Panc1 (cell line): ENCODE data around the gene NCKAP5L. TPM values are rescaled to one million over a fixed set of nuclear protein-coding genes. Genes with fewer than 3 reads are reported as not detected.

Experiments used
- ATAC-seq: fragments of 200-7000 bp; cut with Tn5 transposase; 2 replicates; pipeline ENCODE4 v1.9.1; 2020; ENCODE audit warnings: mild to moderate bottlenecking, moderate library complexity
- BruUV-seq: library from RNA; stranded (reverse); fragments of 400-500 nt; replicated peaks from 2 replicates; lab custom pipeline; 2021; lab: Mats Ljungman, UMichigan
- CTCF ChIA-PET: fragments of 300-600 bp; sonication (Branson Sonifier 250); formaldehyde crosslinking; loops from one replicate; lab custom pipeline; 2022; ENCODE audit warnings: antibody characterized with exemption; lab: Charles Lee
- POLR2A ChIA-PET: fragments of 300-600 bp; sonication (Branson Sonifier 250); formaldehyde crosslinking; loops from one replicate; lab custom pipeline; 2022; ENCODE audit warnings: antibody characterized with exemption; lab: Charles Lee
- DNase-seq: peaks from one replicate; pipeline ENCODE4 v3.0.0-alpha.2; 2010; ENCODE audit warnings: low read depth, low spot score
- H3K27ac ChIP-seq: 2 replicates; pipeline ENCODE4 v1.5.1; 2011; ENCODE audit warnings: mild to moderate bottlenecking, low read length, inconsistent platforms
- H3K27me3 ChIP-seq: fragments of 200-500 bp; sonication (Bioruptor generic); 2 replicates; pipeline ENCODE4 v1.6.0; 2014; ENCODE audit warnings: low read length, inconsistent platforms; ENCODE audit not compliant: control insufficient read depth, insufficient read depth
- H3K36me3 ChIP-seq: fragments of 200-500 bp; sonication (Bioruptor generic); 2 replicates; pipeline ENCODE4 v1.5.1; 2014; ENCODE audit warnings: inconsistent platforms, mild to moderate bottlenecking, low read length, moderate library complexity; ENCODE audit not compliant: control insufficient read depth, insufficient read depth
- H3K4me1 ChIP-seq: 2 replicates; pipeline ENCODE4 v1.5.1; 2011; ENCODE audit warnings: inconsistent platforms, mild to moderate bottlenecking, low read length, moderate library complexity; ENCODE audit not compliant: control insufficient read depth, insufficient read depth
- H3K4me3 ChIP-seq, 2 experiments: 2 replicates each; pipeline ENCODE4 v1.5.1; 2011 to 2012; ENCODE audit warnings: low read depth in 2 of 2, low read length in 2 of 2, mild to moderate bottlenecking in 2 of 2, inconsistent platforms in 1 of 2, moderate library complexity in 1 of 2
- H3K9me3 ChIP-seq: fragments of 200-500 bp; sonication (Bioruptor generic); 2 replicates; pipeline ENCODE4 v1.5.1; 2014; ENCODE audit warnings: low read depth, mild to moderate bottlenecking, inconsistent platforms, low read length, moderate library complexity; ENCODE audit not compliant: control insufficient read depth, insufficient read depth
- CTCF ChIP-seq: fragments of 450-650 bp; IDR thresholded peaks from 2 replicates; pipeline ENCODE4 v1.5.1; 2017; ENCODE audit warnings: mild to moderate bottlenecking
- POLR2AphosphoS5 ChIP-seq: IDR thresholded peaks from 2 replicates; pipeline ENCODE4 v1.6.1; 2012; ENCODE audit warnings: mild to moderate bottlenecking, low read depth, low read length, moderate library complexity
- REST ChIP-seq, 2 experiments: IDR thresholded peaks; 2 replicates each; pipeline ENCODE4 v1.6.1; 2011 to 2012; ENCODE audit warnings: low read depth in 2 of 2, control low read depth in 1 of 2, low read length in 1 of 2, mild to moderate bottlenecking in 1 of 2, moderate library complexity in 1 of 2; ENCODE audit not compliant: insufficient read depth in 1 of 2
- SIN3A ChIP-seq: IDR thresholded peaks from 2 replicates; pipeline ENCODE4 v1.6.1; 2012; ENCODE audit warnings: low read depth, mild to moderate bottlenecking, low read length, moderate library complexity, borderline replicate concordance; ENCODE audit not compliant: insufficient read depth
- TCF7L2 ChIP-seq: IDR thresholded peaks from 2 replicates; pipeline ENCODE4 v1.6.1; 2011; ENCODE audit warnings: mild to moderate bottlenecking, low read depth, low read length, inconsistent platforms
- in situ Hi-C: cut with HindIII; loops from 2 replicates; pipeline ENCODE4 v1.10.0; 2016; ENCODE audit warnings: low sequenced_read_pairs, low pct_unique_long_range_greater_than_20kb
- intact Hi-C: fragments of 100-400 bp; cut with micrococcal nuclease; formaldehyde crosslinking; loops from one replicate; pipeline ENCODE4 v1.10.0; 2022; ENCODE audit not compliant: unreplicated experiment
- total RNA-seq: library from RNA; stranded (reverse); gene quantifications from one replicate; pipeline ENCODE4 v1.2.1, GENCODE V29; 2021; ENCODE audit not compliant: unreplicated experiment

NCKAP5L gene
- total RNA-seq, 1 experiment from 2014 or later: 17.3 TPM

- TF ChIP-seq TCF7L2: no peak
- no peak for TF ChIP-seq POLR2AphosphoS5
- TF ChIP-seq SIN3A: no peak
- no peak for TF ChIP-seq CTCF
- no peak for TF ChIP-seq REST (IDR thresholded peaks at IDR 0.05; ENCODE audit: insufficient read depth in 1 of 2, low read depth in 2 of 2, low read length in 1 of 2)
- in situ Hi-C loops (no loop called here), intact Hi-C loops (no loop called here)
- no peaks in the 10 kb centered on the region for H3K36me3 ChIP-seq
- no peak overlapping the region for H3K4me3 ChIP-seq
- DNase-seq (no peak), ATAC-seq (no peak)
- POLR2A ChIA-PET: no interaction called here
- CTCF ChIA-PET: no interaction called here
- H3K4me1 ChIP-seq: peaks cover 9% of the 10 kb centered on the region
- peaks cover 13% of the 10 kb centered on the region for H3K27me3 ChIP-seq
- no peak overlapping the region for H3K27ac ChIP-seq
- no peaks in the 10 kb centered on the region for H3K9me3 ChIP-seq
- no TSS peak for BruUV-seq
These were observed 18.9 kb upstream of the NCKAP5L start for GRCh38 chr12:49847161-49847560.

- Histone ChIP-seq H3K4me1 (peaks cover 16% of the 10 kb centered on the region), H3K9me3 (no peaks in the 10 kb centered on the region), H3K27me3 (peaks cover 13% of the 10 kb centered on the region), H3K36me3 (no peaks in the 10 kb centered on the region), H3K4me3 (no peak overlapping the region), H3K27ac (no peak overlapping the region)
- TF ChIP-seq POLR2AphosphoS5 (no peak), TCF7L2 (no peak), CTCF (no peak), REST (IDR thresholded peaks at IDR 0.05; ENCODE audit: insufficient read depth in 1 of 2, low read depth in 2 of 2, low read length in 1 of 2) (no peak), SIN3A (no peak)
- ChIA-PET CTCF (interaction anchor here (0.7 kb wide), 1 partner anchor 97 kb away, joined by 14 read pairs; no protein-coding TSS in a partner anchor), POLR2A (no interaction called here)
- no TSS peak for BruUV-seq
- intact Hi-C loops (no loop called here), in situ Hi-C loops (no loop called here)
- DNase-seq: no peak
- ATAC-seq: no peak
These were observed 17.8 kb upstream of the NCKAP5L start for GRCh38 chr12:49846032-49846431.
